KMS-11 (cell line): Measurements from ENCODE around the gene COPE.

Experiments
- H2AFZ ChIP-seq: fragments of 200-600 bp; sonication (generic); 2 replicates; pipeline ENCODE4 v1.6.1; 2016; ENCODE audit warnings: antibody characterized with exemption, mixed run types, low read depth
- H3K27ac ChIP-seq: fragments of 200-600 bp; sonication (generic); 2 replicates; pipeline ENCODE4 v1.6.1; 2016; ENCODE audit warnings: mild to moderate bottlenecking, mixed run types
- H3K27me3 ChIP-seq: fragments of 200-600 bp; sonication (generic); 2 replicates; pipeline ENCODE4 v1.6.1; 2017; ENCODE audit warnings: mild to moderate bottlenecking, low read depth, mixed run types, moderate library complexity; ENCODE audit not compliant: insufficient read depth
- H3K36me3 ChIP-seq: fragments of 200-600 bp; sonication (generic); 2 replicates; pipeline ENCODE4 v1.6.1; 2017; ENCODE audit warnings: mild to moderate bottlenecking, mixed run types; ENCODE audit not compliant: insufficient read depth
- H3K4me1 ChIP-seq: fragments of 200-600 bp; sonication (generic); 2 replicates; pipeline ENCODE4 v1.6.1; 2016; ENCODE audit warnings: mild to moderate bottlenecking, low read depth, mixed run types; ENCODE audit not compliant: poor library complexity, severe bottlenecking
- H3K4me2 ChIP-seq: fragments of 200-600 bp; sonication (generic); 2 replicates; pipeline ENCODE4 v1.7.0; 2016; ENCODE audit warnings: mild to moderate bottlenecking, mixed run types
- H3K4me3 ChIP-seq: fragments of 200-600 bp; sonication (generic); IDR thresholded peaks from 2 replicates; pipeline ENCODE4 v1.6.1; 2017; ENCODE audit warnings: low read depth, low read length, mixed read lengths; ENCODE audit not compliant: insufficient read depth
- H3K79me2 ChIP-seq: fragments of 200-600 bp; sonication (generic); 2 replicates; pipeline ENCODE4 v1.6.1; 2016; ENCODE audit warnings: low read depth, mixed run types; ENCODE audit not compliant: insufficient read depth
- H3K9ac ChIP-seq: fragments of 200-600 bp; sonication (generic); 2 replicates; pipeline ENCODE4 v1.6.1; 2016; ENCODE audit warnings: mild to moderate bottlenecking, mixed run types
- H4K20me1 ChIP-seq: fragments of 200-600 bp; sonication (generic); 2 replicates; pipeline ENCODE4 v1.6.1; 2016; ENCODE audit warnings: mild to moderate bottlenecking, mixed run types; ENCODE audit not compliant: insufficient read depth
- CTCF ChIP-seq: fragments of 200-600 bp; sonication (generic); conservative IDR thresholded peaks from 2 replicates; pipeline ENCODE4 v1.6.1; 2017; ENCODE audit warnings: low read depth, mild to moderate bottlenecking, antibody characterized with exemption, low read length, moderate library complexity, mixed read lengths

COPE gene

GRCh38 chr19:18861235-18861634 is 58.0 kb downstream of the COPE start:
- Histone ChIP-seq H3K27ac (no peak overlapping the region), H3K79me2 (no peaks in the 10 kb centered on the region), H4K20me1 (no peaks in the 10 kb centered on the region), H3K9ac (no peak overlapping the region), H3K4me3 (no peak overlapping the region), H3K27me3 (no peaks in the 10 kb centered on the region), H3K4me2 (no peak overlapping the region), H2AFZ (no peak overlapping the region), H3K4me1 (no peaks in the 10 kb centered on the region), H3K36me3 (peaks cover 4% of the 10 kb centered on the region; the same call in 1 of the 2 replicates)
- no peak for TF ChIP-seq CTCF

DNA sequence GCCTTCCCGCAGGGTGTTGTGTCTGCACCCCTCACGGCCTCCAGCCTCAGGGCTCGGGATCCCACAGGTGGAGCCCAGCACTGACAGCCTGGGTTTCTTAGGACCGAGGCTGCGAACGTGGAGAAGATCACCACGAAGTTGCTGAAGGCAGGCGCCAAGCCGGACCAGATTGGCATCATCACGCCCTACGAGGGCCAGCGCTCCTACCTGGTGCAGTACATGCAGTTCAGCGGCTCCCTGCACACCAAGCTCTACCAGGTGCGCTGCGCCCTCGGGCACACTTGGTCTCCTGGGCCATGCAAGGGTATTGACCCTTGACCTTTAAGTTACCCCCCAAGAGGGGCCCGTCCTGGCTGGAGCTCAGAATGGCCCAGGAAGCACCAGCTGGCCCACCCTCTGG is 58.5 kb downstream of the COPE start:
- Histone ChIP-seq H3K27ac (no peak overlapping the region), H3K79me2 (no peaks in the 10 kb centered on the region), H4K20me1 (no peaks in the 10 kb centered on the region), H3K9ac (no peak overlapping the region), H2AFZ (no peak overlapping the region), H3K36me3 (peaks cover 4% of the 10 kb centered on the region; the same call in 1 of the 2 replicates), H3K4me3 (no peak overlapping the region), H3K4me1 (no peaks in the 10 kb centered on the region), H3K27me3 (no peaks in the 10 kb centered on the region), H3K4me2 (no peak overlapping the region)
- no peak for TF ChIP-seq CTCF

DNA sequence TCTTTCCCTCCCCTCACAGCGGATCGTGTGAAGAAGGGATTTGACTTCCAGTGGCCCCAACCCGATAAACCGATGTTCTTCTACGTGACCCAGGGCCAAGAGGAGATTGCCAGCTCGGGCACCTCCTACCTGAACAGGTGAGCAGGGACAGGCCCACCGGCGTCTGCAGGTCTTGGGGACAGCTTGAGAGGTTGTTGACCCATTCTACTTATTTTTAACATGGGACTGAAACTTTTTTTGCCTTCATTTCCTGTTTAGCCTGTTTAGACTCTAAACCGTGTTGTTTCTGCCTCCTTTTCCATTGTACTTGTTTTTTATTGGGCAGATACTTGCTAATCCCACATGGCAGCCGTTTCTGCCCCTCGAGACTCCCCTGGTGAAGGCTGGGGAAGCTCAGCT is 58.9 kb downstream of the COPE start:
- H3K79me2 ChIP-seq = no peaks in the 10 kb centered on the region
- H2AFZ ChIP-seq = no peak overlapping the region
- no peaks in the 10 kb centered on the region for H4K20me1 ChIP-seq
- no peaks in the 10 kb centered on the region for H3K4me1 ChIP-seq
- no peaks in the 10 kb centered on the region for H3K27me3 ChIP-seq
- H3K4me2 ChIP-seq = no peak overlapping the region
- no peak overlapping the region for H3K9ac ChIP-seq
- H3K4me3 ChIP-seq = no peak overlapping the region
- no peak for TF ChIP-seq CTCF
- H3K36me3 ChIP-seq = peaks cover 4% of the 10 kb centered on the region; the same call in 1 of the 2 replicates
- no peak overlapping the region for H3K27ac ChIP-seq

- TF ChIP-seq CTCF = no peak
- H3K27me3 ChIP-seq = no peaks in the 10 kb centered on the region
- H4K20me1 ChIP-seq = no peaks in the 10 kb centered on the region
- no peak overlapping the region for H3K4me2 ChIP-seq
- no peaks in the 10 kb centered on the region for H3K4me1 ChIP-seq
- no peak overlapping the region for H3K27ac ChIP-seq
- peaks cover 4% of the 10 kb centered on the region; the same call in 1 of the 2 replicates for H3K36me3 ChIP-seq
- H3K9ac ChIP-seq = no peak overlapping the region
- H2AFZ ChIP-seq = no peak overlapping the region
- H3K4me3 ChIP-seq = no peak overlapping the region
- H3K79me2 ChIP-seq = no peaks in the 10 kb centered on the region
These were observed 59.4 kb downstream of the COPE start for GRCh38 chr19:18859676-18860301.
